ENCODE results near the gene PELI1.
A peak's percentile ranks its signal among the peaks of the same experiment; 100 is the strongest.

Gene PELI1

GRCh38 chr2:64153811-64154210, 9.6 kb upstream of the PELI1 start:
- TF ChIP-seq EGR1 (IDR thresholded peaks at IDR 0.05) (no peak), MAX (IDR thresholded peaks at IDR 0.05) (no peak), CEBPB (IDR thresholded peaks at IDR 0.05) (no peak), TAF1 (IDR thresholded peaks at IDR 0.05; ENCODE audit: low read depth) (no peak), RAD21 (IDR thresholded peaks at IDR 0.05; ENCODE audit: low read depth) (no peak), USF1 (IDR thresholded peaks at IDR 0.05) (no peak), CREB1 (IDR thresholded peaks at IDR 0.05; ENCODE audit: low read depth) (no peak), TCF12 (IDR thresholded peaks at IDR 0.05; ENCODE audit: low read depth) (no peak), ZBTB7A (IDR thresholded peaks at IDR 0.05; ENCODE audit: low read depth) (no peak), TEAD4 (IDR thresholded peaks at IDR 0.05) (no peak), EP300 (IDR thresholded peaks at IDR 0.05; ENCODE audit: borderline replicate concordance) (no peak), REST (IDR thresholded peaks at IDR 0.05; ENCODE audit: low read depth) (no peak), YY1 (IDR thresholded peaks at IDR 0.05; ENCODE audit: low read depth) (no peak), FOXM1 (IDR thresholded peaks at IDR 0.05; ENCODE audit: borderline replicate concordance, low read depth) (no peak), NFIC (IDR thresholded peaks at IDR 0.05) (no peak)

GRCh38 chr2:64151476-64151875, 7.3 kb upstream of the PELI1 start:
- TF ChIP-seq RAD21 (IDR thresholded peaks at IDR 0.05; ENCODE audit: low read depth) (no peak), YY1 (IDR thresholded peaks at IDR 0.05; ENCODE audit: low read depth) (no peak), CEBPB (IDR thresholded peaks at IDR 0.05) (no peak), ZBTB7A (IDR thresholded peaks at IDR 0.05; ENCODE audit: low read depth) (no peak), CREB1 (IDR thresholded peaks at IDR 0.05; ENCODE audit: low read depth) (no peak)

GRCh38 chr2:64145714-64146113, 1.5 kb upstream of the PELI1 start:
- no peak for TF ChIP-seq FOXM1 (IDR thresholded peaks at IDR 0.05; ENCODE audit: borderline replicate concordance, low read depth)
- peak; percentile 89 for TF ChIP-seq CEBPB (IDR thresholded peaks at IDR 0.05)
- peak; percentile 26; the same call in 1 of the 2 replicates for TF ChIP-seq TEAD4 (IDR thresholded peaks at IDR 0.05)
- no peak for TF ChIP-seq RAD21 (IDR thresholded peaks at IDR 0.05; ENCODE audit: low read depth)

- TF ChIP-seq YY1 (IDR thresholded peaks at IDR 0.05; ENCODE audit: low read depth) (no peak), NFIC (IDR thresholded peaks at IDR 0.05) (no peak), ZBTB7A (IDR thresholded peaks at IDR 0.05; ENCODE audit: low read depth) (no peak), REST (IDR thresholded peaks at IDR 0.05; ENCODE audit: low read depth) (no peak), TCF12 (IDR thresholded peaks at IDR 0.05; ENCODE audit: low read depth) (no peak), TAF1 (IDR thresholded peaks at IDR 0.05; ENCODE audit: low read depth) (no peak), MAX (IDR thresholded peaks at IDR 0.05) (no peak), TEAD4 (IDR thresholded peaks at IDR 0.05) (peak; percentile 70), EP300 (IDR thresholded peaks at IDR 0.05; ENCODE audit: borderline replicate concordance) (peak; percentile 53; the same call in 1 of the 2 replicates), USF1 (IDR thresholded peaks at IDR 0.05) (no peak), CREB1 (IDR thresholded peaks at IDR 0.05; ENCODE audit: low read depth) (no peak), FOXM1 (IDR thresholded peaks at IDR 0.05; ENCODE audit: borderline replicate concordance, low read depth) (0 out of 2 replicates have a peak, but pooled peaks have one; percentile 32), RAD21 (IDR thresholded peaks at IDR 0.05; ENCODE audit: low read depth) (no peak), CEBPB (IDR thresholded peaks at IDR 0.05) (0 out of 2 replicates have a peak, but pooled peaks have one; percentile 27), EGR1 (IDR thresholded peaks at IDR 0.05) (no peak)
Measured at GRCh38 chr2:64145119-64145518, 899 bp upstream of the PELI1 start.

GRCh38 chr2:64143169-64144056, 807 bp downstream of the PELI1 start:
- TF ChIP-seq EP300 (IDR thresholded peaks at IDR 0.05; ENCODE audit: borderline replicate concordance) (no peak), TEAD4 (IDR thresholded peaks at IDR 0.05) (no peak), MAX (IDR thresholded peaks at IDR 0.05) (no peak), TCF12 (IDR thresholded peaks at IDR 0.05; ENCODE audit: low read depth) (0 out of 2 replicates have a peak, but pooled peaks have one; percentile 6), ZBTB7A (IDR thresholded peaks at IDR 0.05; ENCODE audit: low read depth) (no peak)

Measured in Ishikawa (cell line).